WTC11 (cell line): ENCODE measurements around the gene FMNL2. TPM values are rescaled to one million over a fixed set of nuclear protein-coding genes. Genes with fewer than 3 reads are reported as not detected.
A peak's percentile ranks its signal among the peaks of the same experiment; 100 is the strongest.

ENCODE experiments used
- ATAC-seq: fragments of 200-7000 bp; cut with Tn5 transposase; 2 replicates; pipeline ENCODE4 v1.10.0; 2021; ENCODE audit warnings: mild to moderate bottlenecking, moderate library complexity
- CTCF ChIA-PET: fragments of 300-600 bp; sonication (Branson Sonifier 250); formaldehyde crosslinking; loops from one replicate; lab custom pipeline; 2021; ENCODE audit warnings: antibody characterized with exemption; lab: Charles Lee
- POLR2A ChIA-PET: fragments of 350-600 bp; sonication (Branson Sonifier 250); formaldehyde crosslinking; loops from one replicate; lab custom pipeline; 2021; ENCODE audit warnings: antibody characterized with exemption; lab: Charles Lee
- DNase-seq: peaks from one replicate; pipeline ENCODE4 v3.0.0; 2021; ENCODE audit warnings: low spot score
- H3K27ac Mint-ChIP-seq: 2 replicates; pipeline ENCODE4 v1.8.0; 2021; ENCODE audit warnings: mixed read lengths
- H3K27me3 Mint-ChIP-seq: 2 replicates; pipeline ENCODE4 v1.8.0; 2021; ENCODE audit warnings: low read depth, mild to moderate bottlenecking, moderate library complexity, mixed read lengths
- H3K36me3 Mint-ChIP-seq: 2 replicates; pipeline ENCODE4 v1.8.0; 2021; ENCODE audit warnings: mixed read lengths
- H3K4me1 Mint-ChIP-seq: 2 replicates; pipeline ENCODE4 v1.8.0; 2022; ENCODE audit warnings: mixed read lengths
- H3K4me3 Mint-ChIP-seq: 2 replicates; pipeline ENCODE4 v1.8.0; 2021; ENCODE audit warnings: mild to moderate bottlenecking, moderate library complexity, mixed read lengths
- H3K9me3 Mint-ChIP-seq: 2 replicates; pipeline ENCODE4 v1.8.0; 2021; ENCODE audit warnings: mixed read lengths
- IRF2 ChIP-seq: sonication (generic); formaldehyde crosslinking; IDR thresholded peaks from 2 replicates; pipeline ENCODE4 v1.8.0; 2022; ENCODE audit warnings: low read depth, missing genetic modification reagents, borderline replicate concordance
- MXD4 ChIP-seq: fragments of 250-450 bp; sonication (Bioruptor Pico); IDR thresholded peaks from 2 replicates; pipeline ENCODE4 v1.8.0; 2021; ENCODE audit warnings: mild to moderate bottlenecking, moderate library complexity, borderline replicate concordance
- NFATC4 ChIP-seq: fragments of 250-450 bp; sonication (Bioruptor Pico); IDR thresholded peaks from 2 replicates; pipeline ENCODE4 v1.9.0; 2021; ENCODE audit warnings: mild to moderate bottlenecking
- NR1H2 ChIP-seq: sonication (generic); formaldehyde crosslinking; IDR thresholded peaks from 2 replicates; pipeline ENCODE4 v1.9.0; 2021; ENCODE audit warnings: mild to moderate bottlenecking, moderate library complexity, missing genetic modification reagents
- NR2C2 ChIP-seq: sonication (generic); formaldehyde crosslinking; IDR thresholded peaks from 2 replicates; pipeline ENCODE4 v1.8.0; 2022; ENCODE audit warnings: mild to moderate bottlenecking, missing genetic modification reagents
- NR3C1 ChIP-seq: sonication (generic); formaldehyde crosslinking; conservative IDR thresholded peaks from 2 replicates; pipeline ENCODE4 v1.8.1; 2023; ENCODE audit warnings: low read depth, mild to moderate bottlenecking, missing genetic modification reagents
- PRRX2 ChIP-seq: fragments of 250-450 bp; sonication (Bioruptor Pico); IDR thresholded peaks from 2 replicates; pipeline ENCODE4 v1.8.0; 2021; ENCODE audit warnings: mild to moderate bottlenecking
- RELA ChIP-seq: sonication (generic); formaldehyde crosslinking; IDR thresholded peaks from 2 replicates; pipeline ENCODE4 v1.8.1; 2022; ENCODE audit warnings: missing genetic modification reagents, mild to moderate bottlenecking, borderline replicate concordance
- RORB ChIP-seq: fragments of 250-450 bp; sonication (Bioruptor Pico); IDR thresholded peaks from 2 replicates; pipeline ENCODE4 v1.9.0; 2021; ENCODE audit warnings: mild to moderate bottlenecking
- TCF7 ChIP-seq: sonication (generic); formaldehyde crosslinking; IDR thresholded peaks from 2 replicates; pipeline ENCODE4 v1.8.0; 2022; ENCODE audit warnings: mild to moderate bottlenecking, low read depth, missing genetic modification reagents, moderate library complexity
- TEAD4 ChIP-seq: sonication (generic); formaldehyde crosslinking; IDR thresholded peaks from 2 replicates; pipeline ENCODE4 v1.8.0; 2022; ENCODE audit warnings: mild to moderate bottlenecking, missing genetic modification reagents
- ZBTB21 ChIP-seq: sonication (generic); formaldehyde crosslinking; IDR thresholded peaks from 2 replicates; pipeline ENCODE4 v1.8.1; 2023; ENCODE audit warnings: mild to moderate bottlenecking, missing genetic modification reagents, borderline replicate concordance
- ZNF121 ChIP-seq: sonication (generic); formaldehyde crosslinking; IDR thresholded peaks from 2 replicates; pipeline ENCODE4 v1.8.0; 2023; ENCODE audit warnings: missing genetic modification reagents
- ZNF396 ChIP-seq: fragments of 250-450 bp; sonication (Bioruptor Pico); IDR thresholded peaks from 2 replicates; pipeline ENCODE4 v1.8.0; 2021; ENCODE audit warnings: mild to moderate bottlenecking, moderate library complexity, borderline replicate concordance
- ZNF416 ChIP-seq: fragments of 250-450 bp; sonication (Bioruptor Pico); IDR thresholded peaks from 2 replicates; pipeline ENCODE4 v1.9.0; 2021; ENCODE audit warnings: mild to moderate bottlenecking, inconsistent platforms
- total RNA-seq: library from RNA; stranded (reverse); gene quantifications from 3 replicates; pipeline ENCODE4 v1.2.3, GENCODE V29; 2021
- TF ChIP-seq, protein P1 (sequence below): sonication (generic); formaldehyde crosslinking; IDR thresholded peaks from 2 replicates; pipeline ENCODE4 v1.8.0; 2022; ENCODE audit warnings: mild to moderate bottlenecking, missing genetic modification reagents
- TF ChIP-seq, protein P2 (sequence below): sonication (generic); formaldehyde crosslinking; IDR thresholded peaks from 2 replicates; pipeline ENCODE4 v1.8.0; 2023; ENCODE audit warnings: mild to moderate bottlenecking, missing genetic modification reagents
- TF ChIP-seq, protein P3 (sequence below): sonication (generic); formaldehyde crosslinking; IDR thresholded peaks from 2 replicates; pipeline ENCODE4 v1.8.0; 2023; ENCODE audit warnings: missing genetic modification reagents
- TF ChIP-seq, protein P4 (sequence below): sonication (generic); formaldehyde crosslinking; conservative IDR thresholded peaks from 2 replicates; pipeline ENCODE4 v1.8.1; 2023; ENCODE audit warnings: mild to moderate bottlenecking, low read depth, missing genetic modification reagents, moderate library complexity
- TF ChIP-seq, protein P5 (sequence below): sonication (generic); formaldehyde crosslinking; IDR thresholded peaks from 2 replicates; pipeline ENCODE4 v1.8.0; 2022; ENCODE audit warnings: mild to moderate bottlenecking, missing genetic modification reagents
- TF ChIP-seq, protein P6 (sequence below): sonication (generic); formaldehyde crosslinking; IDR thresholded peaks from 2 replicates; pipeline ENCODE4 v1.8.0; 2022; ENCODE audit warnings: mild to moderate bottlenecking, missing genetic modification reagents
- TF ChIP-seq, protein P7 (sequence below): sonication (generic); formaldehyde crosslinking; IDR thresholded peaks from 2 replicates; pipeline ENCODE4 v1.8.1; 2023; ENCODE audit warnings: mild to moderate bottlenecking, missing genetic modification reagents

FMNL2 gene
- total RNA-seq, 1 experiment from 2014 or later: 43.0 TPM

DNA sequence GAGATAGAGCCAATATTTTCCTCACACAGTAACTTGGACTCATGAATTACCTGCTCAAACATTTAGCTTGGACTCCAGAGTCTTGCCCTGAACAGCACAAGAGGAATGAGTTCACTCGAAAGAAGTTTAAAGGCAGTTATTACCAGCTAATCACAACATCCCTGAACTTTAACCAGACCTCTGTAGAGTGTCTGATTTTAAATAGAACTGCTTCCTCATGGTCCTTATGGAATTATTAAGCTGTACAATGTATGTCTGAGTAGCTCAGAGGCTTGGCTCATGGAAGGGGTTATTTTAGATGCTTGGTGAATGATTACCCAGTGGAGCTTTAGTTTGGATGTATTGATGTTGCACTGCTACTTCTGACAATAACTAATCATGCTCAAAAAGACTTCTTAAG is 183.1 kb downstream of the FMNL2 start:
- Mint-ChIP-seq H3K9me3 (no peaks in the 10 kb centered on the region), H3K27me3 (no peaks in the 10 kb centered on the region), H3K4me1 (peaks cover 32% of the 10 kb centered on the region), H3K4me3 (no peak overlapping the region), H3K36me3 (peaks cover 3% of the 10 kb centered on the region), H3K27ac (no peak overlapping the region)
- CTCF ChIA-PET: interaction anchor here (1.1 kb wide), 1 partner anchor 11 kb away, joined by 3 read pairs; no protein-coding TSS in a partner anchor
- POLR2A ChIA-PET: no interaction called here
- DNase-seq (no peak), ATAC-seq (no peak)
- TF ChIP-seq, protein P1, sequence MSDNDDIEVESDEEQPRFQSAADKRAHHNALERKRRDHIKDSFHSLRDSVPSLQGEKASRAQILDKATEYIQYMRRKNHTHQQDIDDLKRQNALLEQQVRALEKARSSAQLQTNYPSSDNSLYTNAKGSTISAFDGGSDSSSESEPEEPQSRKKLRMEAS (CRISPR knock-in tag): no peak
- TF ChIP-seq, protein P2, sequence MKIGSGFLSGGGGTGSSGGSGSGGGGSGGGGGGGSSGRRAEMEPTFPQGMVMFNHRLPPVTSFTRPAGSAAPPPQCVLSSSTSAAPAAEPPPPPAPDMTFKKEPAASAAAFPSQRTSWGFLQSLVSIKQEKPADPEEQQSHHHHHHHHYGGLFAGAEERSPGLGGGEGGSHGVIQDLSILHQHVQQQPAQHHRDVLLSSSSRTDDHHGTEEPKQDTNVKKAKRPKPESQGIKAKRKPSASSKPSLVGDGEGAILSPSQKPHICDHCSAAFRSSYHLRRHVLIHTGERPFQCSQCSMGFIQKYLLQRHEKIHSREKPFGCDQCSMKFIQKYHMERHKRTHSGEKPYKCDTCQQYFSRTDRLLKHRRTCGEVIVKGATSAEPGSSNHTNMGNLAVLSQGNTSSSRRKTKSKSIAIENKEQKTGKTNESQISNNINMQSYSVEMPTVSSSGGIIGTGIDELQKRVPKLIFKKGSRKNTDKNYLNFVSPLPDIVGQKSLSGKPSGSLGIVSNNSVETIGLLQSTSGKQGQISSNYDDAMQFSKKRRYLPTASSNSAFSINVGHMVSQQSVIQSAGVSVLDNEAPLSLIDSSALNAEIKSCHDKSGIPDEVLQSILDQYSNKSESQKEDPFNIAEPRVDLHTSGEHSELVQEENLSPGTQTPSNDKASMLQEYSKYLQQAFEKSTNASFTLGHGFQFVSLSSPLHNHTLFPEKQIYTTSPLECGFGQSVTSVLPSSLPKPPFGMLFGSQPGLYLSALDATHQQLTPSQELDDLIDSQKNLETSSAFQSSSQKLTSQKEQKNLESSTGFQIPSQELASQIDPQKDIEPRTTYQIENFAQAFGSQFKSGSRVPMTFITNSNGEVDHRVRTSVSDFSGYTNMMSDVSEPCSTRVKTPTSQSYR (CRISPR knock-in tag): no peak
- TF ChIP-seq RORB (CRISPR knock-in tag): no peak
- TF ChIP-seq NFATC4 (CRISPR knock-in tag): no peak
- TF ChIP-seq ZNF396 (CRISPR knock-in tag): no peak
- TF ChIP-seq TCF7: no peak
- TF ChIP-seq, protein P3, sequence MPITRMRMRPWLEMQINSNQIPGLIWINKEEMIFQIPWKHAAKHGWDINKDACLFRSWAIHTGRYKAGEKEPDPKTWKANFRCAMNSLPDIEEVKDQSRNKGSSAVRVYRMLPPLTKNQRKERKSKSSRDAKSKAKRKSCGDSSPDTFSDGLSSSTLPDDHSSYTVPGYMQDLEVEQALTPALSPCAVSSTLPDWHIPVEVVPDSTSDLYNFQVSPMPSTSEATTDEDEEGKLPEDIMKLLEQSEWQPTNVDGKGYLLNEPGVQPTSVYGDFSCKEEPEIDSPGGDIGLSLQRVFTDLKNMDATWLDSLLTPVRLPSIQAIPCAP: no peak
- no peak for TF ChIP-seq ZNF416 (CRISPR knock-in tag)
- no peak for TF ChIP-seq TEAD4 (CRISPR knock-in tag)
- TF ChIP-seq NR1H2: no peak
- TF ChIP-seq, protein P4, sequence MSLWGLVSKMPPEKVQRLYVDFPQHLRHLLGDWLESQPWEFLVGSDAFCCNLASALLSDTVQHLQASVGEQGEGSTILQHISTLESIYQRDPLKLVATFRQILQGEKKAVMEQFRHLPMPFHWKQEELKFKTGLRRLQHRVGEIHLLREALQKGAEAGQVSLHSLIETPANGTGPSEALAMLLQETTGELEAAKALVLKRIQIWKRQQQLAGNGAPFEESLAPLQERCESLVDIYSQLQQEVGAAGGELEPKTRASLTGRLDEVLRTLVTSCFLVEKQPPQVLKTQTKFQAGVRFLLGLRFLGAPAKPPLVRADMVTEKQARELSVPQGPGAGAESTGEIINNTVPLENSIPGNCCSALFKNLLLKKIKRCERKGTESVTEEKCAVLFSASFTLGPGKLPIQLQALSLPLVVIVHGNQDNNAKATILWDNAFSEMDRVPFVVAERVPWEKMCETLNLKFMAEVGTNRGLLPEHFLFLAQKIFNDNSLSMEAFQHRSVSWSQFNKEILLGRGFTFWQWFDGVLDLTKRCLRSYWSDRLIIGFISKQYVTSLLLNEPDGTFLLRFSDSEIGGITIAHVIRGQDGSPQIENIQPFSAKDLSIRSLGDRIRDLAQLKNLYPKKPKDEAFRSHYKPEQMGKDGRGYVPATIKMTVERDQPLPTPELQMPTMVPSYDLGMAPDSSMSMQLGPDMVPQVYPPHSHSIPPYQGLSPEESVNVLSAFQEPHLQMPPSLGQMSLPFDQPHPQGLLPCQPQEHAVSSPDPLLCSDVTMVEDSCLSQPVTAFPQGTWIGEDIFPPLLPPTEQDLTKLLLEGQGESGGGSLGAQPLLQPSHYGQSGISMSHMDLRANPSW (CRISPR knock-in tag): no peak

DNA sequence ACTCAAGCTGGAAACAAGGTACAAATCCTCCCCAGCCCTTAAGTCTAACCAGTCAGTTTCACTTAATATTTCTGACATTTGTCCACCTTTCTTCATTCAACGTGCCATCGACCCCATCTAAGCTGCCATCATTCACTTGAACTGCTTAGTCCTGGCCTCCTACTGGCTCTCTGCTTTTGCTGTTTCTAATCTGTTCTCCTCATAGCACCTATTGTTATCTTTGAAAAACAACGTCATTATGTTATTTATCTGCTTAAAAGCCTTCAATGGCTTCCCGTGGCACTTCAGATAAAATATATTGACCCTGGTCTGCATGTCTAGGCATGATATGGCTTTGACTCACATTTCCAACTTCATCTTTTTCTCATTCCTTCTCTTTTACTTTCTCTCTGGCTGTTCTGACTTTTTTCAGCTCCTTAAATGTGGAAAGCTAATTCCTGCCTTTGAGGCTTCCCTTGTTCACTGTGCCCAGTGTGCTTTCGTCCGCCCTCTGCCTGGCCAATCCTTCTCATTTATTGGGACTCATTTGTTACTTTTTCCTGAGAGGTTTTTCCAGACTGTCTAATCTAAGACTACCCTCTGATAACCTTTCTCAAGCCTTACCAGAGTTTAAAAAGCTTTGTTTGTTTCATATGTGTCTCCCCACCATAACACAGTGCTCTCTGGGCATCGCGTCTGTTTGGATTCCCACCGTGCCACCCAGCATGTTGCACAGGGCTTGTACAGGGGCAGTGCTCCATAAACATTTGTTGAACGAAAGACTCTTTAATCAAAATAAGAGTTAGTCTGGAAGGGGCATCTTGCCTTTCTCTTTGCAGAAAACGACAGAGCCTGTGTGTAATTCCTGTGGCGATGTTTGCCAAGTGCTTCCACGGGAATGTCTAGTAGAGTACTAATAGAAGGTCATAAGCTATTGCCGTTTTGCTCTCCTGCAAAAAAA is 183.9 kb downstream of the FMNL2 start:
- Mint-ChIP-seq H3K27ac (peak overlapping the region; percentile 7; the same call in 1 of the 2 replicates), H3K4me3 (no peak overlapping the region), H3K9me3 (no peaks in the 10 kb centered on the region), H3K36me3 (peaks cover 3% of the 10 kb centered on the region), H3K27me3 (no peaks in the 10 kb centered on the region), H3K4me1 (peaks cover 24% of the 10 kb centered on the region)
- ATAC-seq: peak; percentile 48
- no peak for DNase-seq
- POLR2A ChIA-PET: no interaction called here
- CTCF ChIA-PET: interaction anchor here (1.1 kb wide), 1 partner anchor 11 kb away, joined by 3 read pairs; no protein-coding TSS in a partner anchor
- TF ChIP-seq IRF2 (no peak), ZBTB21 (CRISPR knock-in tag) (no peak), TCF7 (no peak), MXD4 (no peak), PRRX2 (CRISPR knock-in tag) (no peak), NR3C1 (CRISPR knock-in tag) (no peak), NR2C2 (CRISPR knock-in tag) (no peak), NFATC4 (CRISPR knock-in tag) (no peak), RELA (CRISPR knock-in tag) (no peak), ZNF121 (CRISPR knock-in tag) (no peak)
- TF ChIP-seq, protein P5, sequence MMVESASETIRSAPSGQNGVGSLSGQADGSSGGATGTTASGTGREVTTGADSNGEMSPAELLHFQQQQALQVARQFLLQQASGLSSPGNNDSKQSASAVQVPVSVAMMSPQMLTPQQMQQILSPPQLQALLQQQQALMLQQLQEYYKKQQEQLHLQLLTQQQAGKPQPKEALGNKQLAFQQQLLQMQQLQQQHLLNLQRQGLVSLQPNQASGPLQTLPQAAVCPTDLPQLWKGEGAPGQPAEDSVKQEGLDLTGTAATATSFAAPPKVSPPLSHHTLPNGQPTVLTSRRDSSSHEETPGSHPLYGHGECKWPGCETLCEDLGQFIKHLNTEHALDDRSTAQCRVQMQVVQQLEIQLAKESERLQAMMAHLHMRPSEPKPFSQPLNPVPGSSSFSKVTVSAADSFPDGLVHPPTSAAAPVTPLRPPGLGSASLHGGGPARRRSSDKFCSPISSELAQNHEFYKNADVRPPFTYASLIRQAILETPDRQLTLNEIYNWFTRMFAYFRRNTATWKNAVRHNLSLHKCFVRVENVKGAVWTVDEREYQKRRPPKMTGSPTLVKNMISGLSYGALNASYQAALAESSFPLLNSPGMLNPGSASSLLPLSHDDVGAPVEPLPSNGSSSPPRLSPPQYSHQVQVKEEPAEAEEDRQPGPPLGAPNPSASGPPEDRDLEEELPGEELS (CRISPR knock-in tag): no peak
- TF ChIP-seq, protein P6, sequence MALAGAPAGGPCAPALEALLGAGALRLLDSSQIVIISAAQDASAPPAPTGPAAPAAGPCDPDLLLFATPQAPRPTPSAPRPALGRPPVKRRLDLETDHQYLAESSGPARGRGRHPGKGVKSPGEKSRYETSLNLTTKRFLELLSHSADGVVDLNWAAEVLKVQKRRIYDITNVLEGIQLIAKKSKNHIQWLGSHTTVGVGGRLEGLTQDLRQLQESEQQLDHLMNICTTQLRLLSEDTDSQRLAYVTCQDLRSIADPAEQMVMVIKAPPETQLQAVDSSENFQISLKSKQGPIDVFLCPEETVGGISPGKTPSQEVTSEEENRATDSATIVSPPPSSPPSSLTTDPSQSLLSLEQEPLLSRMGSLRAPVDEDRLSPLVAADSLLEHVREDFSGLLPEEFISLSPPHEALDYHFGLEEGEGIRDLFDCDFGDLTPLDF (CRISPR knock-in tag): no peak
- TF ChIP-seq, protein P7, sequence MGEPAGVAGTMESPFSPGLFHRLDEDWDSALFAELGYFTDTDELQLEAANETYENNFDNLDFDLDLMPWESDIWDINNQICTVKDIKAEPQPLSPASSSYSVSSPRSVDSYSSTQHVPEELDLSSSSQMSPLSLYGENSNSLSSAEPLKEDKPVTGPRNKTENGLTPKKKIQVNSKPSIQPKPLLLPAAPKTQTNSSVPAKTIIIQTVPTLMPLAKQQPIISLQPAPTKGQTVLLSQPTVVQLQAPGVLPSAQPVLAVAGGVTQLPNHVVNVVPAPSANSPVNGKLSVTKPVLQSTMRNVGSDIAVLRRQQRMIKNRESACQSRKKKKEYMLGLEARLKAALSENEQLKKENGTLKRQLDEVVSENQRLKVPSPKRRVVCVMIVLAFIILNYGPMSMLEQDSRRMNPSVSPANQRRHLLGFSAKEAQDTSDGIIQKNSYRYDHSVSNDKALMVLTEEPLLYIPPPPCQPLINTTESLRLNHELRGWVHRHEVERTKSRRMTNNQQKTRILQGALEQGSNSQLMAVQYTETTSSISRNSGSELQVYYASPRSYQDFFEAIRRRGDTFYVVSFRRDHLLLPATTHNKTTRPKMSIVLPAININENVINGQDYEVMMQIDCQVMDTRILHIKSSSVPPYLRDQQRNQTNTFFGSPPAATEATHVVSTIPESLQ: no peak
